ENCODE measurements around the gene ZNF614. TPM values are rescaled to one million over a fixed set of nuclear protein-coding genes. Genes with fewer than 3 reads are reported as not detected.
"Not testable (repeated sequence)": the region's sequence is repeated elsewhere in the genome, so short reads cannot be mapped to it uniquely, and the experiment has no call there.

Gene ZNF614
- total and polyA plus RNA-seq, 7 experiments from 2014 or later: 5.0 to 14.1 (median 7.5) TPM

DNA sequence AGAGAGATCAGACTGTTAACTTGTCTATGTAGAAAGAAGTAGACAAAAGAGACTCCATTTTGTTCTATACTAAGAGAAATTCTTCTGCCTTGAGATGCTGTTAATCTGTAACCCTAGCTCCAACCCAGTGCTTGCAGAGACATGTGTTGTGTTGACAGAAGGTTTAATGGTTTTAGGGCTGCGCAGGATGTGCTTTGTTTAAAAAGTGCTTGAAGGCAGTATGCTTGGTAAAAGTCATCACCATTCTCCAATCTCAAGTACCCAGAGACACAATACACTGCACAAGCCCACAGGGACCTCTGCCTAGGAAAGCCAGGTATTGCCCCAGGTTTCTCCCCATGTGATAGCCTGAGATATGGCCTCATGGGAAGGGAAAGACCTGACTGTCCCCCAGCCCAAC lies 23.6 kb upstream of the ZNF614 start:
- H3K4me1 Mint-ChIP-seq: peaks cover 6 to 31% (median 22%) of the 10 kb centered on the region in 7 donors
- peaks cover 11 to 97% (median 51%) of the 10 kb centered on the region in 11 donors for H3K9me3 Mint-ChIP-seq
- H3K36me3 ChIP-seq (ENCODE audit: control insufficient read depth in 2 of 3, insufficient read depth in 3 of 3, low read length in 3 of 3): peaks cover 0 to 10% (median 1%) of the 10 kb centered on the region in 3 experiments
- peaks cover 35 to 67% (median 44%) of the 10 kb centered on the region in 5 donors for H3K36me3 Mint-ChIP-seq
- H3K27me3 Mint-ChIP-seq; CTCF ChIA-PET; H3K4me1 ChIP-seq (ENCODE audit: control insufficient read depth in 2 of 2, insufficient read depth in 2 of 2, low read length in 2 of 2); H3K4me3 Mint-ChIP-seq; H3K27ac ChIP-seq (ENCODE audit: low read depth, low read length); intact Hi-C loops (cut with micrococcal nuclease); H3K27me3 ChIP-seq (ENCODE audit: control insufficient read depth in 2 of 2, insufficient read depth in 2 of 2, low read length in 2 of 2); DNase-seq; H3K4me3 ChIP-seq (ENCODE audit: low read length); ATAC-seq; POLR2A ChIA-PET: not testable (repeated sequence)
- H3K9me3 ChIP-seq (ENCODE audit: control insufficient read depth in 2 of 3, low read length in 3 of 3): peaks cover 0 to 23% (median 0%) of the 10 kb centered on the region in 3 experiments
- peak overlapping the region in 1 of 9 donors; percentile 76 for H3K27ac Mint-ChIP-seq

DNA sequence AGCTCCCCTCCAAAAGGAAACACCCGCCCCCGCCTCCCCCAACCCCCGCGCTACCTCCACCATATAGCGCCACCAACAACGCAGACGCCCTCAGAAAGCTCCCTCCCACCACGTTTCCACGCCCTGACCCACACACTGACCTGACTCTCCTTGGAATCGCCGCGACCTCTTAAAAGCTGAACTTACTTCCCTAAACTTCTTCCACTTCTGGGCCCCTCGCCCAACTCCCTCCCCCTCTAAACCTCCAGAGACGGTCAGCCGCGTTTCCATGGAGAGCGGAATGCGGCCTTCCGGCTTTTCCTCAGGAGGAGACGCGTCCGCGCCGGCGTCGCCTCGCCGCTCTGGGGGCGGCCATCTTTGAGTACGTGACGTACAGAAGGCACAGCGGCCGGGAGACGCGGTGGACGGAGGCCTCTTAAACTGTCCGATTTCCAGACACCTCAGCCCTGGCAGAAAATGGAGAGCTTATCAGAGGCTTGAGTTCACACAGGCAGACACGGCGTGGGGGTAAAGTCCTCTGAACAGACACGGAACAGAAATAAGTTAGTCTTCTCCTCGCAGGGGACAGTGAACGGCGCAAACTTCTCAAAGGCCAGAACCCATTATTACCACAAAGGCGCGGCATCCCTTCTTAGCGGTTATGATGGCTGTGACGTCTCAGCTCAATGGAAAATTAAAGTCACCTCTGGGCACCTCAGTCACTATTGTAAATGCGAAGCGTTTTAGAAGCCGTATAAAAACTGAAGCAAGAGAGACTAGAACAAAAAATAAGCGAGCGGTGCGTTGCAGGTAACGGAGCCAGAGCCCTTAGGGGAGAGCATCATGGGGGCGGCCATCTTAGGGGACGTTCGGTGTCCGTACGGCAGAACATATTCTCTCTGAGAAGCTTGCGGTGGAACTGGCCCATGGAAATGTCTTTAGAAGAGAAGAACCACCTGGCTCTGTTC lies 20.6 kb upstream of the ZNF614 start, which contains the start of gene ZNF432:
Gene ZNF432 (minus strand): TSS at position 284 of the 947 bp plus-strand sequence. CDS start 1,970 bp downstream, outside the sequence.
- no peaks in the 10 kb centered on the region for H3K27me3 Mint-ChIP-seq
- Histone ChIP-seq H3K36me3 (ENCODE audit: control insufficient read depth in 2 of 3, insufficient read depth in 3 of 3, low read length in 3 of 3) (peaks cover 3 to 31% (median 10%) of the 10 kb centered on the region in 3 experiments), H3K9me3 (ENCODE audit: control insufficient read depth in 2 of 3, low read length in 3 of 3) (peaks cover 0 to 23% (median 11%) of the 10 kb centered on the region in 3 experiments), H3K27me3 (ENCODE audit: control insufficient read depth in 2 of 2, insufficient read depth in 2 of 2, low read length in 2 of 2) (no peaks in the 10 kb centered on the region), H3K4me1 (ENCODE audit: control insufficient read depth in 2 of 2, insufficient read depth in 2 of 2, low read length in 2 of 2) (peaks cover 0 to 7% of the 10 kb centered on the region in 2 donors), H3K4me3 (ENCODE audit: low read length) (peak within 1 kb of the TSS; percentile 78), H3K27ac (ENCODE audit: low read depth, low read length) (peak within 1 kb of the TSS; percentile 97)
- ATAC-seq (peak; percentile 92), DNase-seq (peak; percentile 75 to 87 (median 82))
- peaks cover 3 to 91% (median 45%) of the 10 kb centered on the region in 11 donors for H3K9me3 Mint-ChIP-seq
- intact Hi-C loops (cut with micrococcal nuclease): loop anchor here (1.0 to 10.0 kb wide), 15 partner anchors 21 to 1472 kb away; partner anchors contain the start of genes ZNF350 (in 2 of the 2), ZNF613 (in 2 of the 2), ZNF614 (in 2 of the 2) and ZNF615 (in 2 of the 2)
- ChIA-PET CTCF (interaction anchor here (0.7 to 1.6 kb wide), 3 partner anchors 39 to 188 kb away, joined by 3 to 4 read pairs (median 4); no protein-coding TSS in a partner anchor), POLR2A (interaction anchor here (0.6 to 2.1 kb wide), 14 partner anchors 13 to 1472 kb away, joined by 3 to 25 read pairs (median 3); partner anchors contain the start of genes PPP2R1A, ZNF347, ZNF614 and ZNF615)
- H3K4me3 Mint-ChIP-seq: peak within 1 kb of the TSS; percentile 95 to 100 (median 98)
- H3K4me1 Mint-ChIP-seq: peaks cover 10 to 43% (median 25%) of the 10 kb centered on the region in 7 donors
- peaks cover 33 to 71% (median 53%) of the 10 kb centered on the region in 5 donors for H3K36me3 Mint-ChIP-seq
- H3K27ac Mint-ChIP-seq: peak within 1 kb of the TSS; percentile 97 to 99 (median 99)

DNA sequence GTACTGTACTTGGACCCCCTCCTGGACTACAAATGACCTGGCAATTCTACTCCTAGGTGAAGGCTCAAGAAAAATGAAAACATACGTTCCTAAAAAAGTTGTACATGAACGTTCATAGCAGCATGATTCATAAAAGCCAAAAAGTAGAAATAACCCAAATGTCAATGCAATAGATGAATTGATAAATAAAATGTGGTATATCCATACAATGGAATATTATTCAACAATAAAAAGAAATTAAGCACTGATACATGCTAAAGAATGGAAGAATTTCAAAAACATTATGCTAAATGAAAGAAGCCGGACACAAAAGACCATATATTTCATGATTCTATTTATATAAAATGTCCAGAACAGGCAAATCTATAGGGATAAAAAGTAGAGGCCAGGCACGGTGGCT lies 11.0 kb upstream of the ZNF614 start:
- Histone ChIP-seq H3K36me3 (ENCODE audit: control insufficient read depth in 2 of 3, insufficient read depth in 3 of 3, low read length in 3 of 3) (peaks cover 54 to 91% (median 65%) of the 10 kb centered on the region in 3 experiments), H3K27me3 (ENCODE audit: control insufficient read depth in 2 of 2, insufficient read depth in 2 of 2, low read length in 2 of 2) (no peaks in the 10 kb centered on the region), H3K4me1 (ENCODE audit: control insufficient read depth in 2 of 2, insufficient read depth in 2 of 2, low read length in 2 of 2) (no peaks in the 10 kb centered on the region), H3K4me3 (ENCODE audit: low read length) (peak overlapping the region; percentile 3), H3K9me3 (ENCODE audit: control insufficient read depth in 2 of 3, low read length in 3 of 3) (peaks cover 16 to 75% (median 30%) of the 10 kb centered on the region in 3 experiments), H3K27ac (ENCODE audit: low read depth, low read length) (no peak overlapping the region)
- intact Hi-C loops (cut with micrococcal nuclease): no loop called here
- Mint-ChIP-seq H3K4me3 (no peak overlapping the region), H3K9me3 (peaks cover 7 to 97% (median 67%) of the 10 kb centered on the region in 11 donors), H3K36me3 (peaks cover 51 to 94% (median 92%) of the 10 kb centered on the region in 5 donors), H3K27me3 (no peaks in the 10 kb centered on the region), H3K4me1 (no peaks in the 10 kb centered on the region), H3K27ac (no peak overlapping the region)
- CTCF ChIA-PET: no interaction called here
- ATAC-seq: no peak
- POLR2A ChIA-PET: no interaction called here
- no peak for DNase-seq

- H3K9me3 ChIP-seq (ENCODE audit: control insufficient read depth in 2 of 3, low read length in 3 of 3): peaks cover 27 to 86% (median 43%) of the 10 kb centered on the region in 3 experiments
- H3K4me3 Mint-ChIP-seq: no peak overlapping the region
- H3K4me3 ChIP-seq (ENCODE audit: low read length): peak overlapping the region; percentile 24
Observed at GRCh38 chr19:52034051-52034728, 6.0 kb upstream of the ZNF614 start.

DNA sequence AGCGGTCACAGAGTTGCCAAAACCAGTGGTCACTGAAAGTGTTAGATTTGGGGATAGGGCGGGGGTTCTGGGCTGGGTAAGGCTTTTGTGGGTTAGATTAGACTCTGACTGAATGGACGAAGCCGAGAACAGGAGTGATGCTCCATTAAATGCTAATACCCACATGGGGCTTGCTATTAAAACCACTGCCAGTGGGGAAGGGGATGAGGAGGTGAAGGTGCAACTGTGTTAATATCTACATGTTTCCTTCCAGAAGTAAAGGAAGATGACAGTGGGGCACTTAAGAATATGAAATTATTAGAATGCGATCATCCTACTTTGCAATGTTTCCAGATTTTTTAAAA lies 573 bp upstream of the ZNF614 start:
- H3K27ac ChIP-seq (ENCODE audit: low read depth, low read length): peak overlapping the region; percentile 90
- no peak for DNase-seq
- H3K36me3 ChIP-seq (ENCODE audit: control insufficient read depth in 2 of 3, insufficient read depth in 3 of 3, low read length in 3 of 3): peaks cover 8 to 28% (median 14%) of the 10 kb centered on the region in 3 experiments
- H3K27me3 ChIP-seq (ENCODE audit: control insufficient read depth in 2 of 2, insufficient read depth in 2 of 2, low read length in 2 of 2): no peaks in the 10 kb centered on the region
- peak overlapping the region; percentile 89 to 99 (median 96) for H3K4me3 Mint-ChIP-seq
- peaks cover 27 to 81% (median 45%) of the 10 kb centered on the region in 5 donors for H3K36me3 Mint-ChIP-seq
- peaks cover 5 to 90% (median 51%) of the 10 kb centered on the region in 11 donors for H3K9me3 Mint-ChIP-seq
- peaks cover 12 to 16% of the 10 kb centered on the region in 2 donors for H3K4me1 ChIP-seq (ENCODE audit: control insufficient read depth in 2 of 2, insufficient read depth in 2 of 2, low read length in 2 of 2)
- intact Hi-C loops (cut with micrococcal nuclease): loop anchor here (1.0 to 5.0 kb wide), 11 partner anchors 20 to 1169 kb away; partner anchors contain the start of genes ZNF350 (in 2 of the 2), ZNF432 (in 2 of the 2), ZNF613 (in 2 of the 2) and ZNF615 (in 2 of the 2)
- H3K27ac Mint-ChIP-seq: peak overlapping the region; percentile 91 to 99 (median 96)
- peak; percentile 15 for ATAC-seq
- CTCF ChIA-PET: no interaction called here
- peaks cover 8 to 49% (median 25%) of the 10 kb centered on the region in 3 experiments for H3K9me3 ChIP-seq (ENCODE audit: control insufficient read depth in 2 of 3, low read length in 3 of 3)
- peak overlapping the region; percentile 89 for H3K4me3 ChIP-seq (ENCODE audit: low read length)
- POLR2A ChIA-PET: interaction anchor here (0.7 to 2.9 kb wide), 5 partner anchors 20 to 1171 kb away, joined by 3 to 25 read pairs (median 5); partner anchors contain the start of genes PPP2R1A, ZNF432 and ZNF615
- H3K27me3 Mint-ChIP-seq: no peaks in the 10 kb centered on the region
- peaks cover 6 to 35% (median 31%) of the 10 kb centered on the region in 7 donors for H3K4me1 Mint-ChIP-seq

More at GRCh38 chr19:52034051-52034728, 6.0 kb upstream of the ZNF614 start:
- peaks cover 37 to 84% (median 54%) of the 10 kb centered on the region in 5 donors for H3K36me3 Mint-ChIP-seq
- H3K4me1 Mint-ChIP-seq: no peaks in the 10 kb centered on the region
- CTCF ChIA-PET: no interaction called here
- H3K27me3 Mint-ChIP-seq: no peaks in the 10 kb centered on the region
- H3K27me3 ChIP-seq (ENCODE audit: control insufficient read depth in 2 of 2, insufficient read depth in 2 of 2, low read length in 2 of 2): no peaks in the 10 kb centered on the region
- ATAC-seq: no peak
- H3K4me1 ChIP-seq (ENCODE audit: control insufficient read depth in 2 of 2, insufficient read depth in 2 of 2, low read length in 2 of 2): no peaks in the 10 kb centered on the region
- peaks cover 4 to 93% (median 65%) of the 10 kb centered on the region in 11 donors for H3K9me3 Mint-ChIP-seq
- POLR2A ChIA-PET: no interaction called here
- DNase-seq: no peak
- H3K36me3 ChIP-seq (ENCODE audit: control insufficient read depth in 2 of 3, insufficient read depth in 3 of 3, low read length in 3 of 3): peaks cover 45 to 51% (median 46%) of the 10 kb centered on the region in 3 experiments
- intact Hi-C loops (cut with micrococcal nuclease): no loop called here
- no peak overlapping the region for H3K27ac Mint-ChIP-seq
- H3K27ac ChIP-seq (ENCODE audit: low read depth, low read length): no peak overlapping the region
